Activated naive CD4-positive, alpha-beta T cell treated with anti-CD3 and anti-CD28 coated beads, Interleukin-2, amount 50 U/mL, for 72 hours (primary cell): ENCODE measurements around the gene CTPS1. TPM values are rescaled to one million over a fixed set of nuclear protein-coding genes. Genes with fewer than 3 reads are reported as not detected.

Experiments used
- total RNA-seq, 2 donors: library from RNA; stranded (reverse); gene quantifications; one replicate each; pipeline ENCODE4 v1.2.3, GENCODE V29; 2022

Gene CTPS1
- total RNA-seq, 2 donors from 2014 or later = 72.8 to 92.9 TPM

Other genes starting within 250 kb of the CTPS1 start
- gene KCNQ4, start 195.9 kb upstream of the CTPS1 start, total RNA-seq = 1 to 10 TPM in 1 of 2 donors, under 1 TPM in 1; 0.73 to 1.5 TPM
- 1 to 10 TPM; 1.4 to 4.4 TPM for gene CITED4, start 117.3 kb upstream of the CTPS1 start, total RNA-seq
- under 1 TPM; 0.11 to 0.39 TPM for gene SLFNL1, start 42.0 kb downstream of the CTPS1 start, total RNA-seq